Measurements from ENCODE around the gene PPP3R1. TPM values are rescaled to one million over a fixed set of nuclear protein-coding genes. Genes with fewer than 3 reads are reported as not detected.

Gene PPP3R1, protein sequence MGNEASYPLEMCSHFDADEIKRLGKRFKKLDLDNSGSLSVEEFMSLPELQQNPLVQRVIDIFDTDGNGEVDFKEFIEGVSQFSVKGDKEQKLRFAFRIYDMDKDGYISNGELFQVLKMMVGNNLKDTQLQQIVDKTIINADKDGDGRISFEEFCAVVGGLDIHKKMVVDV
- 24.5 and 28.0 TPM in 2 replicates for total RNA-seq
- polyA plus RNA-seq (2012), result 33.8 TPM

GRCh38 chr2:68252400-68253218, at the start of gene PPP3R1:
PPP3R1 (minus strand) TSS chr2:68252532; CDS start chr2:68252127, 405 bp downstream.
- DNase-seq (ENCODE audit: low read depth), result peak; percentile 95

DNA sequence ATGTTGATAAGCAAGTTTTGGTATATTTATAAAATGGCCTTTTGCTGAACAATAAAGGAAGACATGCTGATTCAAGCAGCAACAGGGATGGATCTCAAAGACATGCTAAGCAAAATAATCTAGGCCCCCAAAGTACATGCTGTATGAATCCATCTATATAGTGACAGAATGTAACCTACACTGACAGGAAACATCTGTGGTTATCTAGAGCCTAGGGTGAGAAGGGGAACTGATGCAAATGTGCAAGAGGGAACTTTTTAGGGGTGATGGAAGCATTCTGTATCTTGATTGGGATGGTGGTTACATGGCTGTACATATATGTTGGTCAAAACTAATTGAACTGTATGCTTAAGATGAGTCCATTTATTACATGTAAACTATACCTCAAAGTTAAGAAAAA, 43.2 kb upstream of the PPP3R1 start:
- DNase-seq (ENCODE audit: low read depth), result no peak

DNA sequence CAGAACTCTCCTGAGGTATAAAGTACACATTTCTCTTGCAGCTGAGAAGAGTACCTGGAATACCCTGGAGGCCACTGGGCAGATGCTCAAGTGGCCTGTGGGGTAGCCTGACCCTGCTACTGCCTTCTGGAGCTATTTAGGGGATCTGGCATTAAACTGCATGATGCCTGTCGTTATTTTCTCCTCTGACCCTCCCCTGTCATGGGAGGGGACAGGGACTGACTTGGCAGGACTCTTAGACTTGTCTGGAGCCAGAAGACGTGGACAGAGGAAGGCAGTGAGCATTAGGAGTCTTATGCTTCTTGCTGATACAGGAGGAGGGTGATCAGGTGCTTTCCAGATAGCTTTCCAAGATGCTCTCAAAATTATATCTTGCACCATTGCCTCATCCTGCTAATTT, 42.6 kb upstream of the PPP3R1 start:
- no peak for DNase-seq (ENCODE audit: low read depth)

- no peak for DNase-seq (ENCODE audit: low read depth)
These were observed 41.9 kb upstream of the PPP3R1 start for GRCh38 chr2:68294187-68294586.

- DNase-seq (ENCODE audit: low read depth), result no peak
These were observed 41.4 kb upstream of the PPP3R1 start for GRCh38 chr2:68293755-68294154.

GRCh38 chr2:68293024-68293423, 40.7 kb upstream of the PPP3R1 start:
- DNase-seq (ENCODE audit: low read depth), result no peak

- DNase-seq (ENCODE audit: low read depth), result no peak
These were observed 39.9 kb upstream of the PPP3R1 start for GRCh38 chr2:68292108-68292710.

DNA sequence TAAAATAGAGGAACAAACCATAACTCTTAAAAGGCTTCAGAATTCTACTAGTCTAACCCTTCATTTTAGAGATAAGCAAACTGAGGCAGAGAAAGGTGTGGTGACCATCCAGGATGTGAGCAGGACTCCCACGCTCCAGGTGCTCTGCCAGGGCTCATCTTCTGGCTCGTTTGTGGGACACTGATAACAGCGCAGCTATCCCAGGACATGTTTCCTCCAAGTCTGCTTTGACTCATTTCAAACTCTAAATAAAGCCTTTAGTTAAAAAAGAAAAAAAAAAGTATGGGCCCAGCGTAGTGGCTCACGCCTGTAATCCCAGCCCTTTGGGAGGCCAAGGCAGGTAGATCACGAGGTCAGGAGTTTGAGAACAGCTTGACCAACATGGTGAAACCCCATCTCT, 39.0 kb upstream of the PPP3R1 start:
- no peak for DNase-seq (ENCODE audit: low read depth)

GRCh38 chr2:68290901-68291300, 38.6 kb upstream of the PPP3R1 start:
- peak; percentile 88 for DNase-seq (ENCODE audit: low read depth)

DNA sequence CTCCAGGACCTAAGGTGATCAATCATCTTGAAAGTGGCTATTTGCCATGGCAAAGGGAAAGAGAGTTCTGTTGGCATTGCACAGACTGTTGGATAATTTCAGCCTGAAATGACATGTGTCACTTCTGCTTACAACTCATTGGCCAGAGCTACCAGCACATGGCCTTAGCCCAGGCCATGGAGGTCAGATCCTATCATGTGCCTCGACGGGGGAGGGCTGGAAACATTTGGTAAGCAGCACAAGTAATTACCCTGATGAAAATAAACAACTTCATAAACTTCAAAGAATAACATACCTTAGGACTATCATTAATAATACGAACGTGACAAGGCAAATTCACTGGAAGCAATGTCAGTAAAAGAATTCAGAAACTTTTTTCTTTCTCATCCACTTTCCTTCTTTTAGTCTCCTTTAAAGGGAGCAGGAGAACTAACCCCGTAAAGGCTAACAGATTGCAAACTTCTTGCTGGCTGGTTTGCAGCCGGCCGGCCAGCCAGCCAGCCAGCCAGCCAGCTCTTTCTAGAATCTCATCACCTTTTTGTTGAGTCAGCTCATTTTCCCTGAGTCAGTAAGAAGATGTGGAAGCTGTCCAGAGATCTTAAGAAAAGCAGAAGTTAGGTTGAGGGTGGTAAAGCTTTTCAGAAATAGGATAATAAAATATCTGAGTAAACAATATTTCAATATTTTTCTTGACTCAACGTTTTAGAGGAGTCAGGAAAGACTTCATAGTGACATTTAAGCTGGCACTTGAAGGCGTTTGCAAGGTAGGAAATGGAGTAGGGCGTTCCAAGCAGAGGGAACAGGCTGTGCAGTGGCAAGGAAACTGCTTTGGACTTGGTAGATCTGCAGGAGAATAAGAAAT, 35.5 kb upstream of the PPP3R1 start:
- peak; percentile 32 for DNase-seq (ENCODE audit: low read depth)

- peak; percentile 57 for DNase-seq (ENCODE audit: low read depth)
These were observed 32.6 kb upstream of the PPP3R1 start for GRCh38 chr2:68284896-68285295.

DNA sequence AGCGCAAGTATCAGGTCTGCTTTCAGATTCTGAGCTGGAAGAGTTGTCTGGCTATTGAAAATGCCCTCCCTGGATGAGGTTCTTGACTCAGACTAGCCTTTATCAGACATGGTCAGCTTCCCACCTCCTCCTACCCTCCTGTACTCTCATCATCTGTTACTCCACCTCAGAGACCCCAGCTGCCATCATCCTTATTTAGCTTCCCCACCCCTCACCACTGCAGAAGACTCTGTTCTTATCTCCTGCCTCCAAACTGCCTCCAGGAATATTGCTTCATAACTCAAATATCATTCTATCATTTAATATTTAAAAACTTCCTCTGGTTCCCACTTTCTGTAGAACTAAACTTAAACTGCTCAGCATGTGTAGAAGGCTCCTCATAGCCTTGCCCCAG, 31.1 kb upstream of the PPP3R1 start:
- DNase-seq (ENCODE audit: low read depth), result no peak

DNA sequence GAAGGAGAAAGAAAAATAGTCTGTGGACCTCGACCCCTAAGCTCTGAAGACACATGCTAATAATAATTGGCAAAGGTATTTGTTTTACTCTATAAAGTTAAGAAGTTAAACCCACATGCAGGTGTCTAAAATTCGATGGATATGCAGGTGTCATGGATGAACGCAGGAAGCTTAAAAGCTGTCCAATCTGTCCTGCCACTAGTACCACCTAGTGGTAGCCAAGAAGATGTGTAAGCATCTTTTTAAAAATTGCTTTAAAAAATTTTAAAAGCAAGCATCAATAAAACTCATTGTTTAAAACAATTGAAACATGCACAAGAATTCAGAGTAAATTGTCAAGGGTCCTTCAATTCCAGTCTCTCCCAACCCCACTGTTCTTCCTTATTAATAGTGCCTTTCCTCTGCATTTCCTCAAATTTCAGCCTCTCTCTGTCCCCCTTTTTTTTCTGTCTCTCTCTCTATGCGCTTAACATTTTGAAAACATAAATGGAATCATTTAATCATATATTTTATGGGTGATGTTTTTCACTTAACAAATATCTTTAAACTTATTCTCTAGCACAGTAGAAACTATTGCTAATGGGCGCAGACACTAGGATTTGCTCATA, 30.6 kb upstream of the PPP3R1 start:
- peak; percentile 37 for DNase-seq (ENCODE audit: low read depth)

- no peak for DNase-seq (ENCODE audit: low read depth)
These were observed 28.5 kb upstream of the PPP3R1 start for GRCh38 chr2:68280796-68281195.

- DNase-seq (ENCODE audit: low read depth), result no peak
These were observed 28.0 kb upstream of the PPP3R1 start for GRCh38 chr2:68280348-68280747.

- no peak for DNase-seq (ENCODE audit: low read depth)
These were observed 27.4 kb upstream of the PPP3R1 start for GRCh38 chr2:68279691-68280090.

DNA sequence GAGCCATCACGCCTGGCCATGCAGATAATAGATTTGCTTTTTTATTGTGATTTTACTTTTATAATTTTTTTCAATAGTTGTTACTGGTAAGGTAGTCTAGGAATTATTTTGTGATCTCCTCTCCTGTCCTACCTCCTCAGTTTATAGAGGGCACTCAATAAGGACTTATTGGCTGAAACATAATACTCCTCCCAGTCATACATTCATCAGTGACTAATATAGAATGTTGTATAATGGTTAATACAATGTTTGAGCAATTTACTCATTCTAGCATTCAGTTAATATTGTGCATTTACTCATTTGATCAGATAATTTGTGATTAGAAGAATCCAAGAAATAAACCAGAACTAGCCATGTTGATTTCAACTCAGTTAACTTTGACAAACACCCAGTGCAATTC, 25.8 kb upstream of the PPP3R1 start:
- DNase-seq (ENCODE audit: low read depth), result no peak

DNA sequence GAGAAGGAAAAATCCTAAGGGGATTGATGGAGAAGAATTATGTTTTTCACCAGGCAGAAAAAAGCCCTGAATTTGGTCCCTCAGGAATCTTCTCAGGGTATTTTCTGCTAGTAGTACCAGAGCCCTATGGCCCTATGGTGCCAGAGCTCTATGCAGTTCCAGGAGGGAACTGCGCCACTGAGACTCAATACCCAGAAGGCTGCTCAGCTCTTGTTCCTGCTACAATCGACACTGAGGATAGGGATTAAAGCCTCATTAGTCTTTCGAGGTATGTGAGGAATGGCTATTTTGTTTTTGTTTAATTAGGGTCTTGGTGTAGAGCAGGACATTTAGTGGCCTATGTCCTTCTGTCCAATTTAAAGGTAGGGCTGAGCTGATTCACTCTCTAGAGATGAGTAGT, 21.7 kb upstream of the PPP3R1 start:
- no peak for DNase-seq (ENCODE audit: low read depth)

GRCh38 chr2:68272246-68272994, 20.1 kb upstream of the PPP3R1 start:
- no peak for DNase-seq (ENCODE audit: low read depth)

GRCh38 chr2:68266655-68267054, 14.3 kb upstream of the PPP3R1 start:
- DNase-seq (ENCODE audit: low read depth), result no peak

Data from myocyte (in vitro differentiated cells).